Hepatocyte (in vitro differentiated cells): Measurements from ENCODE around the gene IGF2. TPM values are rescaled to one million over a fixed set of nuclear protein-coding genes. Genes with fewer than 3 reads are reported as not detected.
A peak's percentile ranks its signal among the peaks of the same experiment; 100 is the strongest.

ENCODE experiments used
- DNase-seq: peaks from one replicate; pipeline ENCODE4 v3.0.0-alpha.2; 2016; ENCODE audit warnings: low spot score
- H2AFZ ChIP-seq: fragments of 200-600 bp; sonication (generic); 2 replicates; pipeline ENCODE4 v1.6.0; 2016; ENCODE audit warnings: antibody characterized with exemption, mild to moderate bottlenecking
- H3K27ac ChIP-seq: fragments of 200-600 bp; sonication (generic); 2 replicates; pipeline ENCODE4 v1.5.1; 2016; ENCODE audit warnings: mild to moderate bottlenecking
- H3K27me3 ChIP-seq: fragments of 200-600 bp; sonication (generic); 2 replicates; pipeline ENCODE4 v1.6.1; 2016
- H3K36me3 ChIP-seq: fragments of 200-600 bp; sonication (generic); replicated peaks from 2 replicates; pipeline ENCODE4 v1.5.1; 2016; ENCODE audit warnings: low read depth; ENCODE audit not compliant: insufficient read depth
- H3K4me1 ChIP-seq: fragments of 200-600 bp; sonication (generic); 2 replicates; pipeline ENCODE4 v1.5.1; 2016; ENCODE audit warnings: mild to moderate bottlenecking, moderate library complexity; ENCODE audit not compliant: insufficient read depth
- H3K4me2 ChIP-seq: fragments of 200-600 bp; sonication (generic); 2 replicates; pipeline ENCODE4 v1.6.0; 2016
- H3K4me3 ChIP-seq: fragments of 200-600 bp; sonication (generic); 2 replicates; pipeline ENCODE4 v1.5.1; 2016; ENCODE audit warnings: mild to moderate bottlenecking
- H3K79me2 ChIP-seq: fragments of 200-600 bp; sonication (generic); 2 replicates; pipeline ENCODE4 v1.6.0; 2017; ENCODE audit warnings: mild to moderate bottlenecking
- H3K9me2 ChIP-seq: fragments of 200-600 bp; sonication (generic); replicated peaks from 2 replicates; pipeline ENCODE4 v1.6.0; 2017; ENCODE audit warnings: mild to moderate bottlenecking; ENCODE audit not compliant: insufficient read depth
- H3K9me3 ChIP-seq: fragments of 200-600 bp; sonication (generic); 2 replicates; pipeline ENCODE4 v1.5.1; 2016; ENCODE audit warnings: low read depth, mild to moderate bottlenecking
- H4K20me1 ChIP-seq: fragments of 200-600 bp; sonication (generic); 2 replicates; pipeline ENCODE4 v1.6.0; 2016; ENCODE audit warnings: mild to moderate bottlenecking; ENCODE audit not compliant: insufficient read depth, poor library complexity, severe bottlenecking
- CTCF ChIP-seq: fragments of 200-600 bp; sonication (generic); IDR thresholded peaks from 2 replicates; pipeline ENCODE4 v1.5.1; 2016; ENCODE audit warnings: antibody characterized with exemption, mild to moderate bottlenecking; ENCODE audit not compliant: poor library complexity
- EZH2 ChIP-seq: fragments of 200-600 bp; sonication (generic); IDR thresholded peaks from 2 replicates; pipeline ENCODE4 v1.6.1; 2016; ENCODE audit warnings: antibody characterized with exemption, mild to moderate bottlenecking, borderline replicate concordance
- EZH2phosphoT487 ChIP-seq: fragments of 200-600 bp; sonication (generic); IDR thresholded peaks from one replicate; pipeline ENCODE4 v1.6.1; 2018; ENCODE audit warnings: antibody characterized with exemption, mild to moderate bottlenecking, low read depth, moderate library complexity; ENCODE audit not compliant: unreplicated experiment, severe bottlenecking
- WGBS: methylation state at CpG from one replicate; pipeline ENCODE4 v1.1.6; 2016; ENCODE audit warnings: low lambda C conversion rate; ENCODE audit errors: missing lambda C conversion rate; 5-methylcytosine and 5-hydroxymethylcytosine counted together
- polyA plus RNA-seq: library from polyadenylated mRNA; unstranded; fragments of >200 nt; fragmentation: Nextera tagmentation; extraction: Ambion mirVana; gene quantifications from 2 replicates; pipeline ENCODE4 v1.2.1, GENCODE V29; 2016
- total RNA-seq: library from RNA; depleted of rRNA; stranded (reverse); fragments of >200 nt; gene quantifications from 2 replicates; pipeline ENCODE4 v1.2.3, GENCODE V29; 2014

Gene IGF2
- total and polyA plus RNA-seq, 2 experiments from 2014 or later: 1,507 to 2,911 TPM

GRCh38 chr11:2186669-2187279, 47.6 kb upstream of the IGF2 start:
- WGBS: 62% methylated on average over 21 of the region's 21 CpGs
- Histone ChIP-seq H3K9me2 (no peaks in the 10 kb centered on the region), H2AFZ (no peak overlapping the region), H3K36me3 (no peaks in the 10 kb centered on the region), H3K79me2 (no peaks in the 10 kb centered on the region), H3K4me3 (no peak overlapping the region), H3K27me3 (no peaks in the 10 kb centered on the region), H3K4me2 (no peak overlapping the region), H3K27ac (no peak overlapping the region), H3K4me1 (peaks cover 8% of the 10 kb centered on the region), H3K9me3 (no peaks in the 10 kb centered on the region), H4K20me1 (no peaks in the 10 kb centered on the region)
- peak; percentile 46 for TF ChIP-seq CTCF
- no peak for TF ChIP-seq EZH2
- peak; percentile 60 for DNase-seq

- Histone ChIP-seq H3K9me2 (no peaks in the 10 kb centered on the region), H3K4me2 (no peak overlapping the region), H3K9me3 (no peaks in the 10 kb centered on the region), H2AFZ (no peak overlapping the region), H3K79me2 (no peaks in the 10 kb centered on the region), H3K4me3 (no peak overlapping the region), H3K27ac (no peak overlapping the region), H3K27me3 (no peaks in the 10 kb centered on the region), H3K36me3 (no peaks in the 10 kb centered on the region), H3K4me1 (peaks cover 6% of the 10 kb centered on the region), H4K20me1 (no peaks in the 10 kb centered on the region)
- WGBS: 93% methylated on average over 21 of the region's 23 CpGs
- DNase-seq: no peak
- no peak for TF ChIP-seq CTCF
- TF ChIP-seq EZH2: no peak
- TF ChIP-seq EZH2phosphoT487: no peak
Observed at GRCh38 chr11:2185324-2186085, 46.3 kb upstream of the IGF2 start.

- H3K4me1 ChIP-seq: peaks cover 9% of the 10 kb centered on the region
- H3K9me2 ChIP-seq: no peaks in the 10 kb centered on the region
- no peak for DNase-seq
- no peak overlapping the region for H3K4me2 ChIP-seq
- no peaks in the 10 kb centered on the region for H3K9me3 ChIP-seq
- H3K79me2 ChIP-seq: no peaks in the 10 kb centered on the region
- 88% methylated on average over 18 of the region's 20 CpGs for WGBS
- no peaks in the 10 kb centered on the region for H4K20me1 ChIP-seq
- TF ChIP-seq CTCF: no peak
- TF ChIP-seq EZH2phosphoT487: no peak
- no peak for TF ChIP-seq EZH2
- H3K4me3 ChIP-seq: no peak overlapping the region
- no peak overlapping the region for H3K27ac ChIP-seq
- H3K27me3 ChIP-seq: no peaks in the 10 kb centered on the region
- H2AFZ ChIP-seq: no peak overlapping the region
- H3K36me3 ChIP-seq: no peaks in the 10 kb centered on the region
Observed at GRCh38 chr11:2182692-2183474, 43.7 kb upstream of the IGF2 start.
